Astrocyte of the cerebellum (primary cell): ENCODE measurements around the gene PKD1L1.
A peak's percentile ranks its signal among the peaks of the same experiment; 100 is the strongest.

Experiments
- DNase-seq: peaks from one replicate; pipeline ENCODE4 v3.0.0-alpha.2; 2011; ENCODE audit warnings: low read depth
- H3K4me3 ChIP-seq: 2 replicates; pipeline ENCODE4 v1.5.1; 2011; ENCODE audit warnings: mild to moderate bottlenecking, low read depth, low read length, moderate library complexity
- CTCF ChIP-seq: IDR thresholded peaks from 2 replicates; pipeline ENCODE4 v1.5.1; 2012; ENCODE audit warnings: low read length, low read depth, moderate library complexity, mild to moderate bottlenecking; ENCODE audit errors: missing control alignments
- in situ Hi-C: cut with HindIII; loops from 2 replicates; pipeline ENCODE4 v1.10.0; 2017; ENCODE audit warnings: low sequenced_read_pairs

Gene PKD1L1

GRCh38 chr7:47787249-47788069, 160.8 kb downstream of the PKD1L1 start:
- no peak for DNase-seq
- TF ChIP-seq CTCF, result no peak
- in situ Hi-C loops, result no loop called here
- H3K4me3 ChIP-seq, result no peak overlapping the region

- TF ChIP-seq CTCF, result no peak
- no peak overlapping the region for H3K4me3 ChIP-seq
- in situ Hi-C loops, result no loop called here
- peak; percentile 98 for DNase-seq
Observed at GRCh38 chr7:47786557-47787248, 161.6 kb downstream of the PKD1L1 start.

- no peak for DNase-seq
- in situ Hi-C loops, result no loop called here
- no peak for TF ChIP-seq CTCF
- H3K4me3 ChIP-seq, result no peak overlapping the region
Observed at GRCh38 chr7:47785923-47786556, 162.2 kb downstream of the PKD1L1 start.

DNA sequence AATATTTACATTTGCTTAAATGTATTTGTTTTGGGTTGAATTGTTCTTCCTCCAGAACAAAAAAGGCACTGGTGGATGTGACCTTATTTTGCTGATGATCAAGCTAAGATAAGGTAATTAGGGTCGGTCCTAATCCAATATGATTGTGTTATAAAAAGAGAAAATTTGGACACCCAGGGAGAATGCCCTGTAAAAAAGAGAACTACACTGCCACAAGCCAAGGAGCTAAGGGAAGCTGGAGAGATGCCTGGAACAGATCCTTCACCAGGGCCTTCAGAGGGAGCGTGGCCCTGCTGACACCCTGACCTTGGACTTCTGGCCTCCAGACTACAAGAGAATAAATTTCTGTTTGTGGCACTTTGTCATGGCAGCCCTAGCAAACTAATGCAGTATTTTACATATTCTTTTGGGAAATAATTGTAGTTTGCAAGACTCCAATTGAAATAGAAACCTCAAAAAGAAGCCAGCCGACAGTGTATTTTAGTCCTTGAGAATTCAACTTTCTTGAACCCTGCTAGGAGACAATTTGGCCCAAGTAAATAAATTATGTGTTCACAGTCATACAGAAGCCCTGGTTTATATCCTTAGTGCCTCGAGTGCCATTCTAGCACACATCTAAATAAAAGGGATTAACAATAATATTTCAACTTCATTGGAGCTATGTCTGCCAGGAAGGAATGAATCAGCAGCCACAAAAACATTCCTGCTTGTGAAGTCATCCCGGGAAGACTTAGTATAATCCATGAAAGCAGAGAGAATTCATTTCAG, 164.6 kb downstream of the PKD1L1 start:
- DNase-seq, result peak; percentile 95
- H3K4me3 ChIP-seq, result no peak overlapping the region
- no peak for TF ChIP-seq CTCF
- in situ Hi-C loops, result no loop called here

DNA sequence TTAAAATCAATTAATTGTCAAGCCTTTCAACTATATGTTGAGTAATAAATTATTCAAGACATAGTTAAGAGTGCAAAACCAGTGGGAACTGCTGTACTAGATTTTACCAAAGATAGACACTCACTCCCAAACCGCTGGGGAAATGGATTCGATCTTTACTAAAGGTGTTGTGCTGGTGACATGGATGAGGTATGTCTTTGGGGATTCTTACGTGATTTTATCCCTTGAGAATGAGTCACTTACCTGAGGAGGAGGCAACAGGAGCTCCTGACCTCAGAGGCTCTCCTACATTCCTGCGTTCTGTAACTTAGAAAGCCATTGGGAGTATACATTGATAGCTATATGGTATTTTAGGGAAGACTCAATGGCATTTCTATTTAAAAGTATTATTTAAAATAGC, 165.5 kb downstream of the PKD1L1 start:
- no peak for DNase-seq
- no peak overlapping the region for H3K4me3 ChIP-seq
- no peak for TF ChIP-seq CTCF
- in situ Hi-C loops, result no loop called here

GRCh38 chr7:47782022-47782421, 166.2 kb downstream of the PKD1L1 start:
- TF ChIP-seq CTCF, result no peak
- no peak overlapping the region for H3K4me3 ChIP-seq
- DNase-seq, result no peak
- in situ Hi-C loops, result no loop called here
